Nephron progenitor cell (in vitro differentiated cells): Measurements from ENCODE around the gene PBOV1.

Experiments used
- DNase-seq: peaks from one replicate; pipeline ENCODE4 v3.0.0; 2021
- H3K27ac Mint-ChIP-seq: 2 replicates; pipeline ENCODE4 v1.8.0; 2021; ENCODE audit warnings: mild to moderate bottlenecking, moderate library complexity, mixed read lengths
- H3K27me3 Mint-ChIP-seq: 2 replicates; pipeline ENCODE4 v1.8.0; 2021; ENCODE audit warnings: mild to moderate bottlenecking, low read depth, mixed read lengths; ENCODE audit not compliant: poor library complexity
- H3K36me3 Mint-ChIP-seq: 2 replicates; pipeline ENCODE4 v1.8.0; 2021; ENCODE audit warnings: low read depth, mixed read lengths
- H3K4me1 Mint-ChIP-seq: 2 replicates; pipeline ENCODE4 v1.8.0; 2021; ENCODE audit warnings: mixed read lengths
- H3K4me3 Mint-ChIP-seq: 2 replicates; pipeline ENCODE4 v1.8.0; 2021; ENCODE audit warnings: mild to moderate bottlenecking, moderate library complexity, mixed read lengths
- H3K9me3 Mint-ChIP-seq: 2 replicates; pipeline ENCODE4 v1.8.0; 2021; ENCODE audit warnings: mild to moderate bottlenecking, moderate library complexity, mixed read lengths
- TF ChIP-seq, protein P1 (sequence below): fragments of 200-600 bp; sonication (generic); IDR thresholded peaks from 2 replicates; pipeline ENCODE4 v1.5.0; 2021; ENCODE audit warnings: antibody characterized with exemption

Gene PBOV1

DNA sequence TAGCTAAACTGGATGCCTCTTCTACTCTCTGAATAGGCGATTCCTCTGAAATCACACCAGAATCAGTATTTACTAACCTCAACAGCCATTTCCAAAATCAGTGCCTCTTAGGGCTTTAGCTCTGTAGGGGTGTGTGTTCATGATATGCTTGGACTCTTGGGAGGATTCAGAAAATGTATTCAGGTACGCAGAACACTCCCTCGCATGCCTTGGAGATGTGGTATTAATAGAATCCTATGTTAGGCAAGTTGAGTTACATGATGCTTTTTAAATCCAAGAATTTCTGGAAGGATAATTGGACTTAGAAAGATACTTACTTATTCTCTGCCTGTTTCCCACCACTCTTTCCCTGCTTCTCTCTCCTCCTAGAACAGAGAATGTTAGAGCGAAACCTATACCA lies 31.8 kb upstream of the PBOV1 start:
- H3K4me3 Mint-ChIP-seq: no peak overlapping the region
- TF ChIP-seq, protein P1, sequence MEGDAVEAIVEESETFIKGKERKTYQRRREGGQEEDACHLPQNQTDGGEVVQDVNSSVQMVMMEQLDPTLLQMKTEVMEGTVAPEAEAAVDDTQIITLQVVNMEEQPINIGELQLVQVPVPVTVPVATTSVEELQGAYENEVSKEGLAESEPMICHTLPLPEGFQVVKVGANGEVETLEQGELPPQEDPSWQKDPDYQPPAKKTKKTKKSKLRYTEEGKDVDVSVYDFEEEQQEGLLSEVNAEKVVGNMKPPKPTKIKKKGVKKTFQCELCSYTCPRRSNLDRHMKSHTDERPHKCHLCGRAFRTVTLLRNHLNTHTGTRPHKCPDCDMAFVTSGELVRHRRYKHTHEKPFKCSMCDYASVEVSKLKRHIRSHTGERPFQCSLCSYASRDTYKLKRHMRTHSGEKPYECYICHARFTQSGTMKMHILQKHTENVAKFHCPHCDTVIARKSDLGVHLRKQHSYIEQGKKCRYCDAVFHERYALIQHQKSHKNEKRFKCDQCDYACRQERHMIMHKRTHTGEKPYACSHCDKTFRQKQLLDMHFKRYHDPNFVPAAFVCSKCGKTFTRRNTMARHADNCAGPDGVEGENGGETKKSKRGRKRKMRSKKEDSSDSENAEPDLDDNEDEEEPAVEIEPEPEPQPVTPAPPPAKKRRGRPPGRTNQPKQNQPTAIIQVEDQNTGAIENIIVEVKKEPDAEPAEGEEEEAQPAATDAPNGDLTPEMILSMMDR: no peak
- H3K27ac Mint-ChIP-seq: no peak overlapping the region

DNA sequence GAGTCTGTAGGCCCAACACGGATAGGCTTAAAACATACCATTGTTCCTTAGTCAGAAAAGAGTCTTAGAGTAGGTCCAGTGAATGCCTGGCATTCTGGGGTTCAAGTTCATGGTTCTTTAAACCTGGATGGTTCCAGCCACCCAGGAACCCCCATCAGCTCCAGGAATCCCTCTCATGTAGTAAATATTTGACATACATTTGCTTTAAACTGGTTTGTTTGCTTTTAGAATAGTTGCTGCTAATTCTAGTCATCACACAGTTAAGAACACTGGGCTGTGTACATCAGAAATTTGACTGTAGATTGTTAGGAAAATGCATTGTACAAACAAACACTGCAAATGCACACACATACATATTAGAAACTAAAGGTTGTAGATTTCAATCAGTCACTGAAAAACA lies 30.6 kb upstream of the PBOV1 start:
- Mint-ChIP-seq H3K36me3 (no peaks in the 10 kb centered on the region), H3K4me3 (no peak overlapping the region), H3K9me3 (no peaks in the 10 kb centered on the region), H3K27ac (no peak overlapping the region), H3K4me1 (peaks cover 12% of the 10 kb centered on the region), H3K27me3 (peaks cover 16% of the 10 kb centered on the region)
- DNase-seq: no peak
- TF ChIP-seq, protein P1: no peak

More for the DNA sequence above, 31.8 kb upstream of the PBOV1 start:
- peaks cover 12% of the 10 kb centered on the region for H3K4me1 Mint-ChIP-seq
- peaks cover 17% of the 10 kb centered on the region for H3K27me3 Mint-ChIP-seq
- no peaks in the 10 kb centered on the region for H3K9me3 Mint-ChIP-seq
- no peak for DNase-seq
- no peaks in the 10 kb centered on the region for H3K36me3 Mint-ChIP-seq

DNA sequence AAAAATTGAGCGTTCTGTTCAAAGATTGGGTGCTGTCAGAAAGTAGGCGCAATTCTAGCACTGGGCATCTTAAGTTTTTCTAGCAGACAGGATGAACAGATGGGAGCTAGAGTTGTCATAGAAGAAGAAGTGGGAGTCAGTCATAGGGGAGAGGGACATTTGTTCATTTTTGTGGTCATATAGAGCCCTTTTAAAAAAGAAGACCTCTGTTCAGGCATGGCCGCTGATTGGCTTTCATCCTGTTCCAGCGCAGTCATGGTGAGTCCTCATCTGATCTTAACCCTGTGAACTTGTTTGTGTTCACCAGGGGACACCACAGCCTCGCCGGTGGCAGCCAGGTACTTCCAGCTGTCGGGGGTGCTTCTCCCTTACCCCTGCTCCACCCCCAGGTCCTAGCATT lies 29.7 kb upstream of the PBOV1 start:
- Mint-ChIP-seq H3K4me1 (peaks cover 12% of the 10 kb centered on the region), H3K4me3 (no peak overlapping the region), H3K27me3 (peaks cover 14% of the 10 kb centered on the region), H3K36me3 (no peaks in the 10 kb centered on the region), H3K9me3 (no peaks in the 10 kb centered on the region), H3K27ac (no peak overlapping the region)
- TF ChIP-seq, protein P1: no peak
- no peak for DNase-seq

DNA sequence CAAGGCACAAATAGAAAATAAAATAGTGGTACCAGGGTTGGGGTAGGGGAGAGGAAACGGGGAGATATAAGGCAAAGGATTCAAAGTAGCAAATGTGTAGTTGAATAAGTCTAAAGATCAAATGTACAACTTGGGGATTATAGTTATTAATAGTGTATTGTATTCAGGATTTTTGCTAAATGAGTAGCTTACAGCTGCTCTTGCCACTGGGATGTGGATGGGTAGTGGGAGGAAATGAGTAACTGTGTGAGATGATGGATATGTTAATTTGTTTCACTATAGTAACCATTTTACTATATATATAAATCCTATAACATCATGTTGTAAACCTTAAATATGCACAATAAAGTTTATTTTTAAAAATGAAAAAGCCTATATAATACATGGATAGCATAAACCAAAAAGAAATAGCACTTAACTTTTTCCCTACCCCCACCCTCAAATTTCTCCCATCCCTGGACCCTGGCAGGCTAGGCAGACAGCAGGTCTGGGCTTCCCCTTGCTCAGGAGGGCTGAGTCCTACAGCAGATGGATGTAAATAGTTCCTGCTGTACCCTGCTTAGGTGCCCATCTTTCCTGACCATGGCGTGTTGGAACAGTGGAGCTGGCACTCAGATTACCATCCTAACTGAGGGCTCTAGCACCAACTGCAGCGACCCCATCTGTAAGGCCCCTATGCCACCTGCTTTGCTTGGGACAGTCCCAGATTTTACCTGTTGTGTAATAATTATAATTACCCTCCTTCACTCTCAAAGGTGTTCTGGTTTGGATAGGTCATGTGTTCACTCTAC lies 28.6 kb upstream of the PBOV1 start:
- H3K4me1 Mint-ChIP-seq: peaks cover 12% of the 10 kb centered on the region
- no peak overlapping the region for H3K27ac Mint-ChIP-seq
- no peaks in the 10 kb centered on the region for H3K9me3 Mint-ChIP-seq
- no peak for DNase-seq
- H3K27me3 Mint-ChIP-seq: peaks cover 18% of the 10 kb centered on the region
- TF ChIP-seq, protein P1: no peak
- H3K4me3 Mint-ChIP-seq: no peak overlapping the region
- no peaks in the 10 kb centered on the region for H3K36me3 Mint-ChIP-seq

DNA sequence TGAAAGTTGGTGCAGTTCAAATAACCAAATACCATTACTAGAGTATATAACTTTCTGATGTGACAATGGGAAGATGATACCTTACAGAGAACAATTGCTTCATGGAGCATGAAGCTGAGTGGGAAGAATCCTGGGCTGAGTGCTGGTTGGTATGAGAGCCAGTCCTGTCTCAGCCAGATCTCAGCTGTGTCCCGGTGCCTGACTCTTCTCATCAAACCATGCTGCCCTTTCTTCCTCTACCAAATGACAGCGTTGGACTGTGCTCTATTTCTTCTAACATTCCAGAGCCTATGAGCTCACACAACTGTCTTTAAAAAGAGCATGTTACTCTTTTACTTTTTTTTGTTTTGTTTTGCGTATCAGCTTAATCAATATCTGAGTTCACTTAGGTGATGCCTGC lies 27.5 kb upstream of the PBOV1 start:
- Mint-ChIP-seq H3K4me3 (no peak overlapping the region), H3K27me3 (peaks cover 15% of the 10 kb centered on the region), H3K36me3 (no peaks in the 10 kb centered on the region), H3K9me3 (no peaks in the 10 kb centered on the region), H3K4me1 (peaks cover 5% of the 10 kb centered on the region), H3K27ac (no peak overlapping the region)
- no peak for DNase-seq
- TF ChIP-seq, protein P1: no peak
